RPMI8226 (cell line): ENCODE data around the gene PCDHA11.
"Not testable (repeated sequence)": the region's sequence is repeated elsewhere in the genome, so short reads cannot be mapped to it uniquely, and the experiment has no call there.

Source experiments
- DNase-seq: peaks from one replicate; pipeline ENCODE4 v3.0.0-alpha.2; 2015

The PCDHA11 gene

GRCh38 chr5:140849831-140850634 lies 18.7 kb upstream of the PCDHA11 start:
- not testable (repeated sequence) for DNase-seq

GRCh38 chr5:140855772-140856674 lies 12.7 kb upstream of the PCDHA11 start, which contains the start of gene PCDHA10:
Gene PCDHA10 (plus strand): TSS chr5:140855897. CDS start chr5:140856049, 152 bp downstream.
- DNase-seq: no peak

- no peak for DNase-seq
These were observed 11.4 kb upstream of the PCDHA11 start for GRCh38 chr5:140857177-140857986.

- no peak for DNase-seq
These were observed 10.8 kb upstream of the PCDHA11 start for GRCh38 chr5:140857987-140858240.

GRCh38 chr5:140862441-140863295 lies 6.1 kb upstream of the PCDHA11 start:
- no peak for DNase-seq

GRCh38 chr5:140869555-140869886 lies 764 bp downstream of the PCDHA11 start:
- DNase-seq: no peak

- no peak for DNase-seq
These were observed 1.8 kb downstream of the PCDHA11 start for GRCh38 chr5:140870221-140871201.

GRCh38 chr5:140875085-140876065 lies 6.6 kb downstream of the PCDHA11 start, which contains the start of gene PCDHA12:
Gene PCDHA12 (plus strand): TSS chr5:140875308. CDS start chr5:140875473, 165 bp downstream.
- DNase-seq: no peak

- not testable (repeated sequence) for DNase-seq
These were observed 7.9 kb downstream of the PCDHA11 start for GRCh38 chr5:140876541-140877261.

- DNase-seq: no peak
These were observed 8.5 kb downstream of the PCDHA11 start for GRCh38 chr5:140877262-140877581.

GRCh38 chr5:140881889-140882590 lies 13.3 kb downstream of the PCDHA11 start, which contains the start of gene PCDHA13:
Gene PCDHA13 (plus strand): TSS chr5:140882124. CDS start chr5:140882269, 145 bp downstream.
- no peak for DNase-seq

GRCh38 chr5:140882591-140882899 lies 13.8 kb downstream of the PCDHA11 start:
- DNase-seq: no peak

- DNase-seq: no peak
These were observed 14.6 kb downstream of the PCDHA11 start for GRCh38 chr5:140883373-140883772.

GRCh38 chr5:140883927-140884697 lies 15.4 kb downstream of the PCDHA11 start:
- no peak for DNase-seq

- no peak for DNase-seq
These were observed 47.6 kb downstream of the PCDHA11 start for GRCh38 chr5:140916325-140916724.
